Vagina (tissue), 2 donors: ENCODE results near the gene WIPF2. TPM values are rescaled to one million over a fixed set of nuclear protein-coding genes. Genes with fewer than 3 reads are reported as not detected.
"Not testable (repeated sequence)": the region's sequence is repeated elsewhere in the genome, so short reads cannot be mapped to it uniquely, and the experiment has no call there.

Experiments used
- DNase-seq, 2 donors: peaks; one replicate each; pipeline ENCODE4 v3.0.0-alpha.2; 2017; ENCODE audit errors: extremely low spot score in 2 of 2
- H3K27ac ChIP-seq: fragments of 200-600 bp; sonication (generic); one replicate; pipeline ENCODE4 v1.5.1; 2019
- H3K27me3 ChIP-seq: fragments of 200-600 bp; sonication (generic); one replicate; pipeline ENCODE4 v1.5.1; 2019
- H3K36me3 ChIP-seq, 2 donors: fragments of 200-600 bp; sonication (generic); one replicate each; pipeline ENCODE4 v1.5.1; 2017 to 2019
- H3K4me1 ChIP-seq: fragments of 200-600 bp; sonication (generic); one replicate; pipeline ENCODE4 v1.5.1; 2019
- H3K4me3 ChIP-seq, 2 donors: fragments of 200-600 bp; sonication (generic); 1 replicate in 1 of 2; 2 replicates in 1 of 2; pipeline ENCODE4 v1.5.1; 2016 to 2019
- H3K9me3 ChIP-seq: fragments of 200-600 bp; sonication (generic); one replicate; pipeline ENCODE4 v1.5.1; 2019
- CTCF ChIP-seq, 3 experiments: fragments of 450-650 bp in 2 of 3; fragments of 200-600 bp in 1 of 3; sonication (generic) in 1 of 3; IDR thresholded peaks; one replicate each; pipeline ENCODE4 v1.5.1; 2017 to 2019; ENCODE audit warnings: antibody characterized with exemption in 3 of 3, mild to moderate bottlenecking in 2 of 3, moderate library complexity in 2 of 3
- POLR2A ChIP-seq, 2 donors: fragments of 450-650 bp; IDR thresholded peaks; one replicate each; pipeline ENCODE4 v1.6.1; 2017; ENCODE audit warnings: antibody characterized with exemption in 2 of 2, mild to moderate bottlenecking in 2 of 2, moderate library complexity in 2 of 2
- POLR2AphosphoS5 ChIP-seq, 2 donors: sonication (generic); formaldehyde crosslinking; IDR thresholded peaks; one replicate each; pipeline ENCODE4 v1.9.0; 2017; ENCODE audit warnings: antibody characterized with exemption in 2 of 2, mild to moderate bottlenecking in 2 of 2, low read depth in 1 of 2; ENCODE audit not compliant: insufficient read depth in 1 of 2
- intact Hi-C: fragments of 100-400 bp; cut with DNase I; formaldehyde crosslinking; loops from one replicate; pipeline ENCODE4 v1.15.1; 2023
- total RNA-seq: library from RNA; depleted of rRNA; stranded (reverse); fragments of >200 nt; gene quantifications from one replicate; pipeline ENCODE4 v1.2.3, GENCODE V29; 2016

The WIPF2 gene
- total RNA-seq, 1 donor from 2014 or later, result 10.6 TPM

- no peaks in the 10 kb centered on the region for H3K9me3 ChIP-seq
- intact Hi-C loops, result no loop called here
- no peaks in the 10 kb centered on the region for H3K36me3 ChIP-seq
- H3K4me3 ChIP-seq, result no peak overlapping the region
- H3K4me1 ChIP-seq, result peaks cover 12% of the 10 kb centered on the region
- TF ChIP-seq POLR2AphosphoS5 (IDR thresholded peaks at IDR 0.05; ENCODE audit: insufficient read depth in 1 of 2, low read depth in 1 of 2), result no peak
- no peak for TF ChIP-seq CTCF (IDR thresholded peaks at IDR 0.05)
- no peak for TF ChIP-seq POLR2A (IDR thresholded peaks at IDR 0.05)
- H3K27ac ChIP-seq, result no peak overlapping the region
- H3K27me3 ChIP-seq, result no peaks in the 10 kb centered on the region
- DNase-seq, result no peak
Measured at GRCh38 chr17:40297511-40297910, 78.4 kb downstream of the WIPF2 start.

- H3K27ac ChIP-seq, result no peak overlapping the region
Measured at GRCh38 chr17:40298726-40299125, 79.6 kb downstream of the WIPF2 start.

GRCh38 chr17:40299159-40299757 is 80.2 kb downstream of the WIPF2 start:
- H3K9me3 ChIP-seq, H3K36me3 ChIP-seq, H3K27me3 ChIP-seq, H3K27ac ChIP-seq, intact Hi-C loops, DNase-seq, H3K4me3 ChIP-seq: not testable (repeated sequence)
- H3K4me1 ChIP-seq, result peaks cover 28% of the 10 kb centered on the region

More at GRCh38 chr17:40298726-40299125, 79.6 kb downstream of the WIPF2 start:
- Histone ChIP-seq H3K4me3 (no peak overlapping the region), H3K4me1 (peaks cover 22% of the 10 kb centered on the region), H3K9me3 (no peaks in the 10 kb centered on the region), H3K27me3 (no peaks in the 10 kb centered on the region), H3K36me3 (no peaks in the 10 kb centered on the region)
- no peak for DNase-seq
- intact Hi-C loops, result no loop called here
- no peak for TF ChIP-seq POLR2A (IDR thresholded peaks at IDR 0.05)
- TF ChIP-seq CTCF (IDR thresholded peaks at IDR 0.05), result no peak
- no peak for TF ChIP-seq POLR2AphosphoS5 (IDR thresholded peaks at IDR 0.05; ENCODE audit: insufficient read depth in 1 of 2, low read depth in 1 of 2)

- no peaks in the 10 kb centered on the region for H3K9me3 ChIP-seq
- intact Hi-C loops, result loop anchor here (10.0 kb wide), 1 partner anchor 143 kb away; the partner anchor contains the start of gene IGFBP4
- DNase-seq, result no peak
Measured at GRCh38 chr17:40301315-40301714, 82.2 kb downstream of the WIPF2 start.

GRCh38 chr17:40303009-40303657 is 84.0 kb downstream of the WIPF2 start:
- H3K4me1 ChIP-seq, result peaks cover 58% of the 10 kb centered on the region
- TF ChIP-seq POLR2A (IDR thresholded peaks at IDR 0.05), result no peak
- no peak for TF ChIP-seq POLR2AphosphoS5 (IDR thresholded peaks at IDR 0.05; ENCODE audit: insufficient read depth in 1 of 2, low read depth in 1 of 2)
- TF ChIP-seq CTCF (IDR thresholded peaks at IDR 0.05), result peak; percentile 65 to 88 (median 88)
- intact Hi-C loops, result loop anchor here (2.0 to 10.0 kb wide), 2 partner anchors 52 to 142 kb away; partner anchors contain the start of gene IGFBP4
- H3K27me3 ChIP-seq, result no peaks in the 10 kb centered on the region
- H3K4me3 ChIP-seq, result no peak overlapping the region
- H3K36me3 ChIP-seq, result no peaks in the 10 kb centered on the region
- H3K9me3 ChIP-seq, result no peaks in the 10 kb centered on the region
- peak overlapping the region; percentile 52 for H3K27ac ChIP-seq
- no peak for DNase-seq

More at GRCh38 chr17:40301315-40301714, 82.2 kb downstream of the WIPF2 start:
- Histone ChIP-seq H3K27me3 (no peaks in the 10 kb centered on the region), H3K4me3 (no peak overlapping the region), H3K4me1 (peaks cover 40% of the 10 kb centered on the region), H3K27ac (no peak overlapping the region), H3K36me3 (no peaks in the 10 kb centered on the region)
- no peak for TF ChIP-seq POLR2A (IDR thresholded peaks at IDR 0.05)
- TF ChIP-seq POLR2AphosphoS5 (IDR thresholded peaks at IDR 0.05; ENCODE audit: insufficient read depth in 1 of 2, low read depth in 1 of 2), result no peak
- TF ChIP-seq CTCF (IDR thresholded peaks at IDR 0.05), result no peak
